Ovary (tissue), 3 donors: ENCODE measurements around the gene MRM3.

Experiments
- CTCF ChIP-seq, 3 donors: fragments of 450-650 bp in 2 of 3; fragments of 200-600 bp in 1 of 3; IDR thresholded peaks; one replicate each; pipeline versions ENCODE4 v1.5.1 to v1.8.0; 2016 to 2022; ENCODE audit warnings: antibody characterized with exemption in 3 of 3, mild to moderate bottlenecking in 1 of 3
- POLR2A ChIP-seq: fragments of 450-650 bp; IDR thresholded peaks from one replicate; pipeline ENCODE4 v1.6.1; 2017; ENCODE audit warnings: antibody characterized with exemption, mild to moderate bottlenecking, moderate library complexity
- donor health status: DM: no; HTN: no; CAD: no.

- TF ChIP-seq CTCF (IDR thresholded peaks at IDR 0.05) (no peak), POLR2A (no peak)
Measured at GRCh38 chr17:745406-745805, 36.7 kb upstream of the MRM3 start.
